Keratinocyte (primary cell): ENCODE results near the gene DNAH2. TPM values are rescaled to one million over a fixed set of nuclear protein-coding genes. Genes with fewer than 3 reads are reported as not detected.

Experiments
- DNase-seq: peaks from one replicate; pipeline ENCODE4 v3.0.0-alpha.2; 2011; ENCODE audit warnings: low read depth, missing footprints, low spot score
- FAIRE-seq: peaks from 2 replicates; lab custom pipeline; 2011; peaks lifted over from hg19 to GRCh38; lab: Jason Lieb, UNC
- H2AFZ ChIP-seq: 2 replicates; pipeline ENCODE4 v1.6.0; 2012; ENCODE audit warnings: low read length, control low read depth, inconsistent platforms; ENCODE audit not compliant: control insufficient read depth
- H3K27ac ChIP-seq: 2 replicates; pipeline ENCODE4 v1.5.1; 2011; ENCODE audit warnings: low read length; ENCODE audit not compliant: control insufficient read depth, insufficient read depth
- H3K27me3 ChIP-seq: 3 replicates; pipeline ENCODE4 v1.6.0; 2011; ENCODE audit warnings: low read length; ENCODE audit not compliant: control insufficient read depth, insufficient read depth; ENCODE audit errors: extremely low read depth
- H3K36me3 ChIP-seq, 2 experiments: 2 replicates in 1 of 2; 3 replicates in 1 of 2; pipeline ENCODE4 v1.5.1; 2011; ENCODE audit warnings: low read length in 2 of 2, mild to moderate bottlenecking in 1 of 2; ENCODE audit not compliant: control insufficient read depth in 2 of 2, insufficient read depth in 2 of 2; ENCODE audit errors: extremely low read depth in 1 of 2
- H3K4me1 ChIP-seq: 3 replicates; pipeline ENCODE4 v1.5.1; 2011; ENCODE audit warnings: low read length; ENCODE audit not compliant: control insufficient read depth, insufficient read depth; ENCODE audit errors: extremely low read depth
- H3K4me2 ChIP-seq: 3 replicates; pipeline ENCODE4 v1.6.0; 2011; ENCODE audit warnings: low read depth, low read length; ENCODE audit not compliant: control insufficient read depth, insufficient read depth; ENCODE audit errors: extremely low read depth
- H3K4me3 ChIP-seq, 3 experiments: fragments of 200-600 bp in 1 of 3; sonication (generic) in 1 of 3; 2 replicates in 2 of 3; 3 replicates in 1 of 3; pipeline ENCODE4 v1.5.1; 2011 to 2016; ENCODE audit warnings: low read length in 3 of 3, mild to moderate bottlenecking in 3 of 3, control low read depth in 2 of 3, inconsistent platforms in 1 of 3, low read depth in 1 of 3, mixed read lengths in 1 of 3, mixed run types in 1 of 3, moderate library complexity in 1 of 3; ENCODE audit not compliant: control insufficient read depth in 2 of 3, insufficient read depth in 2 of 3; ENCODE audit errors: extremely low read depth in 1 of 3
- H3K79me2 ChIP-seq: 2 replicates; pipeline ENCODE4 v1.6.0; 2012; ENCODE audit warnings: low read length; ENCODE audit not compliant: control insufficient read depth, insufficient read depth
- H3K9ac ChIP-seq: 3 replicates; pipeline ENCODE4 v1.6.0; 2011; ENCODE audit warnings: low read length; ENCODE audit not compliant: control insufficient read depth, insufficient read depth; ENCODE audit errors: extremely low read depth
- H3K9me1 ChIP-seq: 3 replicates; pipeline ENCODE4 v1.6.0; 2011; ENCODE audit warnings: low read length; ENCODE audit not compliant: control insufficient read depth, insufficient read depth; ENCODE audit errors: extremely low read depth
- H3K9me3 ChIP-seq: 2 replicates; pipeline ENCODE4 v1.5.1; 2012; ENCODE audit warnings: low read depth, low read length; ENCODE audit not compliant: control insufficient read depth
- H4K20me1 ChIP-seq: 3 replicates; pipeline ENCODE4 v1.6.0; 2011; ENCODE audit warnings: low read length; ENCODE audit not compliant: control insufficient read depth, insufficient read depth; ENCODE audit errors: extremely low read depth
- CTCF ChIP-seq, 3 experiments: IDR thresholded peaks in 1 of 3; conservative IDR thresholded peaks in 1 of 3; optimal IDR thresholded peaks in 1 of 3; 2 replicates in 2 of 3; 3 replicates in 1 of 3; pipeline versions ENCODE3 to v1.5.1; 2011; ENCODE audit warnings: low read length in 3 of 3, mild to moderate bottlenecking in 3 of 3, moderate library complexity in 2 of 3, control low read depth in 1 of 3, inconsistent platforms in 1 of 3; ENCODE audit not compliant: insufficient read depth in 2 of 3; ENCODE audit errors: extremely low read depth in 1 of 3
- EZH2 ChIP-seq: IDR thresholded peaks from one replicate; pipeline ENCODE4 v1.6.1; 2012; ENCODE audit warnings: inconsistent platforms, mild to moderate bottlenecking, low read length, moderate library complexity
- dilution Hi-C: fragments of 300-500 bp; cut with MboI; formaldehyde crosslinking; loops from one replicate; pipeline ENCODE4 v1.7.0; 2020; ENCODE audit warnings: low sequenced_read_pairs; ENCODE audit not compliant: extremely low pct_ligation_motif_present
- polyA plus RNA-seq, 5 experiments: library from polyadenylated mRNA; depleted of rRNA in 3 of 5; stranded (reverse) in 3 of 5; stranded (forward) in 1 of 5; unstranded in 1 of 5; fragments of >200 nt; gene quantifications; 1 replicate in 1 of 5; 2 replicates in 3 of 5; 3 replicates in 1 of 5; pipeline versions ENCODE4 v1.2.1 to v1.2.3, GENCODE V29; 2011 to 2012; ENCODE audit warnings: missing spikeins in 2 of 5, low read depth in 1 of 5, low replicate concordance in 1 of 5

The DNAH2 gene
- polyA plus RNA-seq, 1 donor (not counting 4 experiments of a cell fraction or from before 2014, with no cell fraction given), result 0.13 TPM

DNA sequence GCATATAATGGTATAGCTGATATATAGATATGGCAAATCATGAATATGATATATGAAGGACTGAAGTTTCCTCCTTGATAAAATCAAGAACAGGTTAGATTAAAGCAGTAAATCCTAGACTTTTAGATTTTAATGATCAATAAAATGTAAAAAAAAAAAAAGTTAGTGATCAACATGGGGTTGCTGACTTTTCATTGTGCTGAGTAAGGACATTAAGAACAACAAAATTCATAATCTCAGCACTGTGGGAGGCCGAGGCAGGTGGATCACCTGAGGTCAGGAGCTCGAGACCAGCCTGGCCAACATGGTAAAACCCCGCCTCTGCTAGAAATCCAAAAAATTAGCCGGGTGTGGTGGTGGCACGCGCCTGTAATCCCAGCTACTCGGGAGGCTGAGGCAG lies 160.7 kb downstream of the DNAH2 start:
- no peak overlapping the region for H3K4me2 ChIP-seq
- H3K9me3 ChIP-seq, result no peaks in the 10 kb centered on the region
- H3K27ac ChIP-seq, result no peak overlapping the region
- peaks cover 14% of the 10 kb centered on the region for H3K4me1 ChIP-seq
- no peak for DNase-seq
- H2AFZ ChIP-seq, result no peak overlapping the region
- TF ChIP-seq CTCF (optimal IDR thresholded peaks at IDR 0.05 in 1 of 3, IDR thresholded peaks at IDR 0.05 in 1 of 3, conservative IDR thresholded peaks at IDR 0.05 in 1 of 3; ENCODE audit: extremely low read depth in 1 of 3, insufficient read depth in 2 of 3, low read length in 3 of 3) (no peak), EZH2 (no peak)
- peaks cover 8 to 12% of the 10 kb centered on the region in 2 experiments for H3K36me3 ChIP-seq
- FAIRE-seq, result no peak
- H4K20me1 ChIP-seq, result no peaks in the 10 kb centered on the region
- H3K9ac ChIP-seq, result no peak overlapping the region
- H3K9me1 ChIP-seq, result no peaks in the 10 kb centered on the region
- H3K27me3 ChIP-seq, result no peaks in the 10 kb centered on the region
- H3K79me2 ChIP-seq, result no peaks in the 10 kb centered on the region
- dilution Hi-C loops, result no loop called here
- no peak overlapping the region for H3K4me3 ChIP-seq

GRCh38 chr17:7880076-7880868 lies 162.7 kb downstream of the DNAH2 start:
- DNase-seq (no peak), FAIRE-seq (no peak)
- Histone ChIP-seq H3K4me1 (peaks cover 17% of the 10 kb centered on the region), H3K79me2 (peaks cover 2% of the 10 kb centered on the region), H3K4me2 (no peak overlapping the region), H3K9me1 (no peaks in the 10 kb centered on the region), H3K36me3 (peaks cover 8 to 12% of the 10 kb centered on the region in 2 experiments), H3K4me3 (no peak overlapping the region), H3K9me3 (no peaks in the 10 kb centered on the region), H3K27ac (no peak overlapping the region), H3K27me3 (no peaks in the 10 kb centered on the region), H2AFZ (no peak overlapping the region), H4K20me1 (no peaks in the 10 kb centered on the region), H3K9ac (no peak overlapping the region)
- TF ChIP-seq CTCF (optimal IDR thresholded peaks at IDR 0.05 in 1 of 3, IDR thresholded peaks at IDR 0.05 in 1 of 3, conservative IDR thresholded peaks at IDR 0.05 in 1 of 3; ENCODE audit: extremely low read depth in 1 of 3, insufficient read depth in 2 of 3, low read length in 3 of 3) (no peak), EZH2 (no peak)
- dilution Hi-C loops, result no loop called here
